Measurements from ENCODE around the gene CCN6. TPM values are rescaled to one million over a fixed set of nuclear protein-coding genes. Genes with fewer than 3 reads are reported as not detected.
"Not testable (repeated sequence)": the region's sequence is repeated elsewhere in the genome, so short reads cannot be mapped to it uniquely, and the experiment has no call there.

The CCN6 gene
- total and polyA plus RNA-seq, 7 experiments from 2014 or later: 0.13 TPM; not detected in 6

DNA sequence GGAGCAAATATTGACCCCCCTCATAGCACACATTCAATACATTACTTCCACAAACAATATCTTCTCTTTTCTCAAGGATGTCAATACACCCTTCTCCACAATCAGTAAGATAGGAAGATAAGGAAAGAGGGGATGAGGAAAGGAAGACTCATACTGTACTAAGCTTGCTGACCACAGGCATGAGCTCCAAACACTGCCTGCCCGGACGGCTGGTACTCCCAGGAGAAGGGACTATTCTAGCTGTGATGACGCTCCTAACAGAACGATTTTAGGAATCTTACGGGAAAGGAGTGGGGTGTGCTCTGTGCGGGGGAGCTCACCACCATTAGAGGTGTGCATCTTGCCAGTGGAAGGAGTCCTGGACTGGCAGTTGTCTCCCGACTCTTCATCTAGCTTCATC is 3.9 kb upstream of the CCN6 start:
- CTCF ChIA-PET: interaction anchor here (1.1 to 2.6 kb wide), 5 partner anchors 11 to 339 kb away, joined by 3 to 9 read pairs (median 3); no protein-coding TSS in a partner anchor
- intact Hi-C loops (cut with micrococcal nuclease): no loop called here
- Histone ChIP-seq H3K27ac (ENCODE audit: low read depth, low read length) (no peak overlapping the region), H3K27me3 (ENCODE audit: control insufficient read depth in 2 of 2, insufficient read depth in 2 of 2, low read length in 2 of 2) (no peaks in the 10 kb centered on the region), H3K36me3 (ENCODE audit: control insufficient read depth in 2 of 3, insufficient read depth in 3 of 3, low read length in 3 of 3) (no peaks in the 10 kb centered on the region), H3K4me1 (ENCODE audit: control insufficient read depth in 2 of 2, insufficient read depth in 2 of 2, low read length in 2 of 2) (no peaks in the 10 kb centered on the region), H3K4me3 (ENCODE audit: low read length) (no peak overlapping the region), H3K9me3 (ENCODE audit: control insufficient read depth in 2 of 3, low read length in 3 of 3) (no peaks in the 10 kb centered on the region)
- Mint-ChIP-seq H3K27me3 (peaks cover 0 to 5% (median 2%) of the 10 kb centered on the region in 5 donors), H3K4me1 (peaks cover 0 to 6% (median 0%) of the 10 kb centered on the region in 7 donors), H3K27ac (no peak overlapping the region), H3K4me3 (no peak overlapping the region), H3K9me3 (no peaks in the 10 kb centered on the region), H3K36me3 (no peaks in the 10 kb centered on the region)
- ATAC-seq (no peak), DNase-seq (no peak)
- POLR2A ChIA-PET: no interaction called here

DNA sequence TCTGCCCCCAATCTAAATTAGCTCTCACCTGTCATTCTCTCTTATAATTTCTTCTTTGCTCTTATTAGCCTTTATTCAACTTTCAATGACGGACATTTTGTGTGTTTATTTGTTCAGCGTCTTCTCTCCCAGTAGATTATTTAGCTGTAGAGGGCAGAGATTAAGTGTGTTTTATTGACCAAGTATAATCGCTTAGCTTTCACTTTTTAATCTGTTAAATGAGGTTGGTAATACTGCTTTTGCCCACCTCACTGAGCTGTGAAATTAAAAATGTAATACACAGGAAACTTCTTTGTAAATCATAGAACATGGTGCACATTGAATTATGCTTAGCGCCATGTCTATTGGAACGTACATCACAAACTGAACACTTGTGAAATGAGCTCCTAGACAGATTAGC is 3.5 kb upstream of the CCN6 start:
- Mint-ChIP-seq H3K36me3 (no peaks in the 10 kb centered on the region), H3K4me1 (peaks cover 0 to 6% (median 0%) of the 10 kb centered on the region in 7 donors), H3K9me3 (peaks cover 0 to 1% (median 0%) of the 10 kb centered on the region in 11 donors), H3K27ac (no peak overlapping the region), H3K27me3 (peaks cover 0 to 7% (median 4%) of the 10 kb centered on the region in 5 donors), H3K4me3 (no peak overlapping the region)
- Histone ChIP-seq H3K27ac (ENCODE audit: low read depth, low read length) (no peak overlapping the region), H3K36me3 (ENCODE audit: control insufficient read depth in 2 of 3, insufficient read depth in 3 of 3, low read length in 3 of 3) (no peaks in the 10 kb centered on the region), H3K9me3 (ENCODE audit: control insufficient read depth in 2 of 3, low read length in 3 of 3) (no peaks in the 10 kb centered on the region), H3K4me1 (ENCODE audit: control insufficient read depth in 2 of 2, insufficient read depth in 2 of 2, low read length in 2 of 2) (no peaks in the 10 kb centered on the region), H3K27me3 (ENCODE audit: control insufficient read depth in 2 of 2, insufficient read depth in 2 of 2, low read length in 2 of 2) (no peaks in the 10 kb centered on the region), H3K4me3 (ENCODE audit: low read length) (no peak overlapping the region)
- POLR2A ChIA-PET: interaction anchor here (0.5 kb wide), 1 partner anchor 700 kb away, joined by 3 read pairs; no protein-coding TSS in a partner anchor
- CTCF ChIA-PET: interaction anchor here (1.1 to 2.6 kb wide), 4 partner anchors 40 to 340 kb away, joined by 3 to 9 read pairs (median 6); no protein-coding TSS in a partner anchor
- intact Hi-C loops (cut with micrococcal nuclease): no loop called here
- no peak for DNase-seq
- ATAC-seq: no peak

GRCh38 chr6:112051251-112051740 is 2.6 kb upstream of the CCN6 start:
- H3K4me1 ChIP-seq (ENCODE audit: control insufficient read depth in 2 of 2, insufficient read depth in 2 of 2, low read length in 2 of 2); ATAC-seq; H3K27ac Mint-ChIP-seq; H3K27ac ChIP-seq (ENCODE audit: low read depth, low read length); H3K4me1 Mint-ChIP-seq; intact Hi-C loops (cut with micrococcal nuclease); H3K9me3 ChIP-seq (ENCODE audit: control insufficient read depth in 2 of 3, low read length in 3 of 3); H3K36me3 ChIP-seq (ENCODE audit: control insufficient read depth in 2 of 3, insufficient read depth in 3 of 3, low read length in 3 of 3); H3K9me3 Mint-ChIP-seq; H3K36me3 Mint-ChIP-seq; H3K27me3 ChIP-seq (ENCODE audit: control insufficient read depth in 2 of 2, insufficient read depth in 2 of 2, low read length in 2 of 2); H3K4me3 ChIP-seq (ENCODE audit: low read length); H3K4me3 Mint-ChIP-seq; DNase-seq: not testable (repeated sequence)
- POLR2A ChIA-PET: interaction anchor here (0.5 kb wide), 1 partner anchor 700 kb away, joined by 3 read pairs; no protein-coding TSS in a partner anchor
- CTCF ChIA-PET: interaction anchor here (2.5 to 2.6 kb wide), 2 partner anchors 41 to 341 kb away, joined by 8 to 9 read pairs; no protein-coding TSS in a partner anchor
- H3K27me3 Mint-ChIP-seq: peaks cover 0 to 11% (median 4%) of the 10 kb centered on the region in 5 donors

- CTCF ChIA-PET: no interaction called here
- ATAC-seq: no peak
- Mint-ChIP-seq H3K9me3 (peaks cover 0 to 1% (median 0%) of the 10 kb centered on the region in 11 donors), H3K36me3 (no peaks in the 10 kb centered on the region), H3K4me1 (no peaks in the 10 kb centered on the region), H3K4me3 (no peak overlapping the region), H3K27ac (no peak overlapping the region), H3K27me3 (peaks cover 0 to 12% (median 4%) of the 10 kb centered on the region in 5 donors)
- no peak for DNase-seq
- H3K27ac ChIP-seq (ENCODE audit: low read depth, low read length): no peak overlapping the region
- no peak overlapping the region for H3K4me3 ChIP-seq (ENCODE audit: low read length)
- no peaks in the 10 kb centered on the region for H3K27me3 ChIP-seq (ENCODE audit: control insufficient read depth in 2 of 2, insufficient read depth in 2 of 2, low read length in 2 of 2)
- intact Hi-C loops (cut with micrococcal nuclease): no loop called here
- H3K36me3 ChIP-seq (ENCODE audit: control insufficient read depth in 2 of 3, insufficient read depth in 3 of 3, low read length in 3 of 3): no peaks in the 10 kb centered on the region
- no peaks in the 10 kb centered on the region for H3K4me1 ChIP-seq (ENCODE audit: control insufficient read depth in 2 of 2, insufficient read depth in 2 of 2, low read length in 2 of 2)
- POLR2A ChIA-PET: interaction anchor here (1.2 kb wide), 1 partner anchor 10 kb away, joined by 3 read pairs; no protein-coding TSS in a partner anchor
- H3K9me3 ChIP-seq (ENCODE audit: control insufficient read depth in 2 of 3, low read length in 3 of 3): no peaks in the 10 kb centered on the region
Observed at GRCh38 chr6:112054555-112055190, 769 bp downstream of the CCN6 start.

GRCh38 chr6:112058243-112059032 is 4.5 kb downstream of the CCN6 start:
- intact Hi-C loops (cut with micrococcal nuclease): no loop called here
- H3K27me3 Mint-ChIP-seq: peaks cover 0 to 9% (median 4%) of the 10 kb centered on the region in 5 donors
- CTCF ChIA-PET: no interaction called here
- H3K4me3 Mint-ChIP-seq: no peak overlapping the region
- H3K36me3 ChIP-seq (ENCODE audit: control insufficient read depth in 2 of 3, insufficient read depth in 3 of 3, low read length in 3 of 3): no peaks in the 10 kb centered on the region
- H3K4me1 ChIP-seq (ENCODE audit: control insufficient read depth in 2 of 2, insufficient read depth in 2 of 2, low read length in 2 of 2): no peaks in the 10 kb centered on the region
- DNase-seq: no peak
- H3K4me3 ChIP-seq (ENCODE audit: low read length): no peak overlapping the region
- no peaks in the 10 kb centered on the region for H3K27me3 ChIP-seq (ENCODE audit: control insufficient read depth in 2 of 2, insufficient read depth in 2 of 2, low read length in 2 of 2)
- POLR2A ChIA-PET: no interaction called here
- H3K9me3 Mint-ChIP-seq: peaks cover 0 to 1% (median 0%) of the 10 kb centered on the region in 11 donors
- H3K36me3 Mint-ChIP-seq: no peaks in the 10 kb centered on the region
- no peak overlapping the region for H3K27ac ChIP-seq (ENCODE audit: low read depth, low read length)
- no peak overlapping the region for H3K27ac Mint-ChIP-seq
- no peaks in the 10 kb centered on the region for H3K9me3 ChIP-seq (ENCODE audit: control insufficient read depth in 2 of 3, low read length in 3 of 3)
- ATAC-seq: no peak
- H3K4me1 Mint-ChIP-seq: no peaks in the 10 kb centered on the region

DNA sequence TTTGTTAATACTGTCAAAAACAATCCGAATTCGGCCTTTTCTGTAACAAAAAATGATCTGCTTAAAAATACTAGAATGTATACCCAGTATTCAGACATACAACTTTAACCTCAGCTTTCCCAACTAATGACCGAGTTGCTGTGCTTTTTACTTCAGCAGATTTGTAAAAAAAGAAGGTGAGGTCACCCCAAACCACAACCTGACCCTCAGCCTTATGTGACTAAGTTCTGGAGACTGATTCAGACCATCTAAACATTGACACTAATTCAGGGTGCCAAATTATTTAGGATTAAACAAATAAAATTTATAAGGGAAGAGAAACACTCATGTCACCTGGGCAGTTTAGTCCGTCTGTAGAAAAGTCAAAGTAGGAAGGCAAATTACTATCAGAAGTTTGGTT is 7.7 kb downstream of the CCN6 start:
- Histone ChIP-seq H3K9me3 (ENCODE audit: control insufficient read depth in 2 of 3, low read length in 3 of 3) (no peaks in the 10 kb centered on the region), H3K4me1 (ENCODE audit: control insufficient read depth in 2 of 2, insufficient read depth in 2 of 2, low read length in 2 of 2) (no peaks in the 10 kb centered on the region), H3K27me3 (ENCODE audit: control insufficient read depth in 2 of 2, insufficient read depth in 2 of 2, low read length in 2 of 2) (no peaks in the 10 kb centered on the region), H3K36me3 (ENCODE audit: control insufficient read depth in 2 of 3, insufficient read depth in 3 of 3, low read length in 3 of 3) (no peaks in the 10 kb centered on the region), H3K27ac (ENCODE audit: low read depth, low read length) (no peak overlapping the region), H3K4me3 (ENCODE audit: low read length) (no peak overlapping the region)
- H3K27ac Mint-ChIP-seq: no peak overlapping the region
- ChIA-PET POLR2A (no interaction called here), CTCF (interaction anchor here (0.8 kb wide), 1 partner anchor 12 kb away, joined by 3 read pairs; no protein-coding TSS in a partner anchor)
- H3K4me3 Mint-ChIP-seq: no peak overlapping the region
- intact Hi-C loops (cut with micrococcal nuclease): no loop called here
- no peak for DNase-seq
- H3K36me3 Mint-ChIP-seq: no peaks in the 10 kb centered on the region
- H3K9me3 Mint-ChIP-seq: no peaks in the 10 kb centered on the region
- peaks cover 0 to 4% (median 4%) of the 10 kb centered on the region in 7 donors for H3K4me1 Mint-ChIP-seq
- peaks cover 0 to 6% (median 0%) of the 10 kb centered on the region in 5 donors for H3K27me3 Mint-ChIP-seq
- no peak for ATAC-seq
